NCI-H2196 treated with DMSO at 0.1 percent for 48 hours (cell line): ENCODE results near the gene CLCN6.
A peak's percentile ranks its signal among the peaks of the same experiment; 100 is the strongest.

Source experiments
- DNase-seq: peaks from one replicate; lab custom pipeline; 2025; ENCODE audit not compliant: unreplicated experiment; lab: John Stamatoyannopoulos, UW

CLCN6 gene, protein sequence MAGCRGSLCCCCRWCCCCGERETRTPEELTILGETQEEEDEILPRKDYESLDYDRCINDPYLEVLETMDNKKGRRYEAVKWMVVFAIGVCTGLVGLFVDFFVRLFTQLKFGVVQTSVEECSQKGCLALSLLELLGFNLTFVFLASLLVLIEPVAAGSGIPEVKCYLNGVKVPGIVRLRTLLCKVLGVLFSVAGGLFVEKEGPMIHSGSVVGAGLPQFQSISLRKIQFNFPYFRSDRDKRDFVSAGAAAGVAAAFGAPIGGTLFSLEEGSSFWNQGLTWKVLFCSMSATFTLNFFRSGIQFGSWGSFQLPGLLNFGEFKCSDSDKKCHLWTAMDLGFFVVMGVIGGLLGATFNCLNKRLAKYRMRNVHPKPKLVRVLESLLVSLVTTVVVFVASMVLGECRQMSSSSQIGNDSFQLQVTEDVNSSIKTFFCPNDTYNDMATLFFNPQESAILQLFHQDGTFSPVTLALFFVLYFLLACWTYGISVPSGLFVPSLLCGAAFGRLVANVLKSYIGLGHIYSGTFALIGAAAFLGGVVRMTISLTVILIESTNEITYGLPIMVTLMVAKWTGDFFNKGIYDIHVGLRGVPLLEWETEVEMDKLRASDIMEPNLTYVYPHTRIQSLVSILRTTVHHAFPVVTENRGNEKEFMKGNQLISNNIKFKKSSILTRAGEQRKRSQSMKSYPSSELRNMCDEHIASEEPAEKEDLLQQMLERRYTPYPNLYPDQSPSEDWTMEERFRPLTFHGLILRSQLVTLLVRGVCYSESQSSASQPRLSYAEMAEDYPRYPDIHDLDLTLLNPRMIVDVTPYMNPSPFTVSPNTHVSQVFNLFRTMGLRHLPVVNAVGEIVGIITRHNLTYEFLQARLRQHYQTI

GRCh38 chr1:11805422-11806306 is at the start of gene CLCN6, which contains the start of gene MTHFR:
TSS of gene CLCN6 (plus strand) at chr1:11806191. CDS start at chr1:11806263, 72 bp downstream.
TSS of gene MTHFR (minus strand) at chr1:11805964. CDS start at chr1:11803116, 2,848 bp downstream.
- DNase-seq: peak; percentile 98

- DNase-seq: no peak
These were observed 48.9 kb upstream of the CLCN6 start for GRCh38 chr1:11757047-11757446.

- no peak for DNase-seq
These were observed 46.2 kb upstream of the CLCN6 start for GRCh38 chr1:11759791-11760190.

DNA sequence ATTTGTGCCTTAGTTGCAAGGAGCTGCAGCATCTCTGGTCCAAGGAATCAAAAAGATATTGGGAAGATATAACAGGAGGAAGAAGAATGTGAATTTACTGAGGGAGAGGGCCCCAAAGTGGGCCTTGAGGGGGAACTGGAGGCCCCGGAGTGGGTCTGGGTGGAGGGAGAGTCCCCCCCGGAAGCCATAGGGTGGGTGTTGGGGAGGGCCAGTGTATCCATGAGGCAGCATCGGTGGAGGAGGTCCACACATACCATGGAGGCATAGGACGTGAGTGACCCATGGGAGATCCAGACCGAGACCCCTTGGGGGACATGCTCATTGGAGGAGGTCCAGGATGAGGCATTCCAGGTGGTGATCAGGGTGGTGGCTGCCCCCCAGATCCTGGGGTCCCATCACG is 44.7 kb upstream of the CLCN6 start:
- no peak for DNase-seq

DNA sequence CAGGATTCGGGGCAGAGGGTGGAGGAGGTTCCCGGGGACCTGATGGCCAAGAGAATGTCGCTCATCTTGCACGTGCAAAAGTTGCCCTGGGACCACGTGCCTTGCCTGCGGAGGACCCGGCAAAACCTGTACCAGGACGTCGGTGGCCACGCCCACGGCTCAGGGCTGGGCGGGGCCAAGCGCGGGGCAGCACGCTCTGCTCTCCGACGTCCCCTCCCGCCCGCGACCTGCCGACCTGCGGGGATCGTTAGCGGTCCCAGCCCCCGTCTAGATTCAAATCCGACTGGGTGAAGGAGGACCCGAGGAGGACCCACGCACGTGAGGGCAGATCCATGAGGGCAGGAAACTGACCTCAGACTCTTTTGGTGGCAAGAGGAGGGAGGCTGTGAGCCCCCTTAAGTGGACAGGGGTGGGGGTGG is 44.0 kb upstream of the CLCN6 start, which contains the start of gene C1orf167:
C1orf167 (plus strand) TSS at position 206 of the 419 bp plus-strand sequence. CDS start 2,208 bp downstream, outside the sequence.
- DNase-seq: no peak

- DNase-seq: no peak
These were observed 41.9 kb upstream of the CLCN6 start for GRCh38 chr1:11764115-11764514.

DNA sequence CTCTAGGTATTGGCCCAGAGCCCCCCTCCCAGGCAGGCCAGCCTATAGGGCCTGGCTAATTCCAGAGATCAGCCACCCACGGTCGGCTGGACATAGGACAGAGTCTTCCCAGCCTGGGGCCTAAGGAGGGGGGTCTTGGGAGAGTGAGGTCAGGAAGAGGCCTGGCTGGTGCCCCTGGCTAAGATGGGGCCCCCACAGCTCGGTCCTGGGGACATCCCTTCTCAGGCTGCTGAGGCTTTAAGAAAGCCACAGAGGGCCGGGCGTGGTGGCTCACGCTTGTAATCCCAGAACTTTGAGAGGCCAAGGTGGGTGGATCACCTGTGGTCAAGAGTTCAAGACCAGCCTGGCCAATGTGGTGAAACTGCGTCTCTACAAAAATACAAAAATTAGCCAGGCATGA is 41.5 kb upstream of the CLCN6 start:
- DNase-seq: no peak

- DNase-seq: no peak
These were observed 40.1 kb upstream of the CLCN6 start for GRCh38 chr1:11765661-11766428.

DNA sequence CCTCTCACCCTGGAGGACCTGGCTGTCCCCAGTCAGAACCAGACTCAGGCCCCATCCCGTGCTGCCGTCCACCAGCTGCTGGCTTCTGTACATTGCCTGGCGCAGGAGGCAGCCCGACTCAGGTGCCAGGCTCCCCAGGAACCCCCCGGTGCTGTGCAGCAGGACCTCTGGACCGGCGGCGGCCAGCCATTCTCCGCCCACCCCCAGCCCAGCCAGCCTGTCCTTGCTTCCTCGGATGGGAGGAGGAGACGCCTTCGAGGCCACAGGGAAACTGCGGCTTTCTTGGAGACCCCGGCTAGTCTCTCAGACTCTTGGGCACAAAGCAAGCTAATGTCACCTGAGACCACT is 39.6 kb upstream of the CLCN6 start:
- no peak for DNase-seq

- no peak for DNase-seq
These were observed 37.9 kb upstream of the CLCN6 start for GRCh38 chr1:11767922-11768704.

GRCh38 chr1:11768821-11769220 is 37.2 kb upstream of the CLCN6 start:
- no peak for DNase-seq

- no peak for DNase-seq
These were observed 36.7 kb upstream of the CLCN6 start for GRCh38 chr1:11769274-11769673.

- DNase-seq: no peak
These were observed 36.0 kb upstream of the CLCN6 start for GRCh38 chr1:11770011-11770410.

- no peak for DNase-seq
These were observed 34.4 kb upstream of the CLCN6 start for GRCh38 chr1:11771481-11772043.

- no peak for DNase-seq
These were observed 33.5 kb upstream of the CLCN6 start for GRCh38 chr1:11772458-11772857.

DNA sequence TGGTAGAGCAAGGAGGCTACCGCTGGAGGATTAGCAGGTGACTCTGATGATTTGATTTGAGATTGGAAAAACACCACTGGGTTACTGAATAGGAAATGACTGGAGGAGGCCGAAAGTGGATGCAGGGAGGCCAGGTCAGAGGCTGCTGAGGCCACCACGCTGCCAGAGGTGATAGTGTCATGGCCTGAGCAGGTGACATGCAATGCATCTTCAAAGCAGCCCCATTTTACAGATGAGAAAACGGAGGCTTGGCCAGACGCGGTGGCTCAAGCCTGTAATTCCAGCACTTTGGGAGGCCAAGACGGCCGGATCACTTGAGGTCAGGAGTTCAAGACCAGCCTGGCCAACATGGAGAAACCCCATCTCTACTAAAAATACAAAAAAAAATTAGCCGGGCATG is 31.2 kb upstream of the CLCN6 start:
- DNase-seq: no peak

GRCh38 chr1:11777658-11778322 is 28.2 kb upstream of the CLCN6 start:
- no peak for DNase-seq

GRCh38 chr1:11778336-11778735 is 27.7 kb upstream of the CLCN6 start:
- no peak for DNase-seq
